Measurements from ENCODE around the gene TBCK.
"Not testable (repeated sequence)": the region's sequence is repeated elsewhere in the genome, so short reads cannot be mapped to it uniquely, and the experiment has no call there.

- not testable (repeated sequence) for TF ChIP-seq POLR2AphosphoS5 (IDR thresholded peaks at IDR 0.05; ENCODE audit: low read depth); CTCF (conservative IDR thresholded peaks at IDR 0.05; ENCODE audit: low read depth in 2 of 2); EZH2phosphoT487 (IDR thresholded peaks at IDR 0.05; ENCODE audit: unreplicated experiment)
Observed at GRCh38 chr4:106213291-106213690, 102.7 kb downstream of the TBCK start.

All from GM23338 (cell line).